Effector memory CD4-positive, alpha-beta T cell (primary cell): ENCODE measurements around the gene LYST.

Experiments used
- DNase-seq, 3 donors: peaks; one replicate each; pipeline ENCODE4 v3.0.0-alpha.2; 2020
- H3K27ac ChIP-seq: 2 replicates; pipeline ENCODE4 v1.7.0; 2013; ENCODE audit warnings: mild to moderate bottlenecking, low read length, moderate library complexity; ENCODE audit not compliant: insufficient read depth, poor library complexity, severe bottlenecking
- H3K27me3 ChIP-seq: replicated peaks from 2 replicates; pipeline ENCODE4 v1.7.0; 2013; ENCODE audit warnings: mild to moderate bottlenecking, low read length; ENCODE audit not compliant: insufficient read depth, control insufficient read depth, poor library complexity, severe bottlenecking
- H3K36me3 ChIP-seq: 2 replicates; pipeline ENCODE4 v1.7.0; 2013; ENCODE audit warnings: mild to moderate bottlenecking, low read length, moderate library complexity; ENCODE audit not compliant: control insufficient read depth, insufficient read depth
- H3K4me1 ChIP-seq: 2 replicates; pipeline ENCODE4 v1.7.0; 2013; ENCODE audit warnings: low read length, mild to moderate bottlenecking; ENCODE audit not compliant: control insufficient read depth, insufficient read depth, poor library complexity, severe bottlenecking
- H3K4me3 ChIP-seq: 2 replicates; pipeline ENCODE4 v1.7.0; 2013; ENCODE audit warnings: low read length, low read depth, mild to moderate bottlenecking; ENCODE audit not compliant: insufficient read depth, poor library complexity, severe bottlenecking
- H3K9me3 ChIP-seq: 2 replicates; pipeline ENCODE4 v1.7.0; 2013; ENCODE audit warnings: mild to moderate bottlenecking, low read length, moderate library complexity; ENCODE audit not compliant: control insufficient read depth

LYST gene

DNA sequence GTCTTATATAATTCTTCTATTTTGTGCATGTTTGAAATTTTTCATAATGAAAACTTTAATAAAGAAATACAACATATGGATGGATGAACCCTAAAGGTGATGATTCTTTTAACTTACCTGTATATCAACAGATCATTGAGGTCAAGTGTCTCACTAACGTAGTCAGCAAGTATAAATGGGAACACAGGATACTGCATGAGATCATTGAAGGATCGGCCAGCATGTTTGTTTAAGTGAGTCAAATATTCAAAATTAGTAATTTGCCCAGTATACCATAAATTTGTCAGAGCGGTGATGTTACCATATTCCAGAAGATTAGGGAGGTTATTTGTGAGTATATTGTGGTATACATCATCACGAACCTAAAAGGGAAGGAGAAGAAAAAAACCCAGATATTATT lies 146.2 kb downstream of the LYST start:
- Histone ChIP-seq H3K27ac (no peak overlapping the region), H3K27me3 (no peaks in the 10 kb centered on the region), H3K9me3 (no peaks in the 10 kb centered on the region), H3K36me3 (peaks cover 18% of the 10 kb centered on the region), H3K4me3 (no peak overlapping the region), H3K4me1 (no peaks in the 10 kb centered on the region)
- no peak for DNase-seq

DNA sequence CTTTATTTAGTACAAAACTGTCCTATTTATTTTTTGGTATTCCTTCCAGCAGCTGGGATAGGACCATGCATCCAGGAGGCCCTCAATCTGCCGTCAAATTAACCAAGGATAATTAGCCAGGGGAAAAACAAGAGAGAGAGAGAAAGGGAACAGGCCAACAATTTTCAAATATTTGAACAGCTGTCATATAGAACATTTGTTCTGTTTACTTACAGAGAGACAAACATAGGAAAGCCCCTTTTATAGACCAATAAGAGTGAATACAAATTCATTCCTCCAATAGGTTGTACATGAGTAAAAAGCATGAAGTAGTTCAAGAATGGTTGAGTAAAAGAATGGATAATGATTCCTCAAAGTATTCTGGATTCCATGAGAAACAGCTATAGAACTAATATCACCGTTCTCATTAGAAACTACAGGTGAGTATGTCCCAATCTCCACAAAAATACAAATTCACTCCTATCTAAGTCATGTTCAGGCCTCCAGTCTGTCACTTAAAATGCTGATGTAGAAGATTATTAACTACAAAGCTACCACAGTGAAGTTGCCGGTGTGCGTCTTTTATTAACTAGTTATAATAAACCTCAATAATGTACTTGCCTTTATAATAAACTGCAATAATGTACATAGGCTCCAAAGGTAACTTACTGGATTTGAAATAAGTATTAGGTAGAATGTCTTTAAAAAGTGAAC lies 152.4 kb downstream of the LYST start:
- Histone ChIP-seq H3K36me3 (no peaks in the 10 kb centered on the region), H3K27ac (no peak overlapping the region), H3K4me3 (no peak overlapping the region), H3K4me1 (no peaks in the 10 kb centered on the region), H3K9me3 (no peaks in the 10 kb centered on the region), H3K27me3 (no peaks in the 10 kb centered on the region)
- no peak for DNase-seq

DNA sequence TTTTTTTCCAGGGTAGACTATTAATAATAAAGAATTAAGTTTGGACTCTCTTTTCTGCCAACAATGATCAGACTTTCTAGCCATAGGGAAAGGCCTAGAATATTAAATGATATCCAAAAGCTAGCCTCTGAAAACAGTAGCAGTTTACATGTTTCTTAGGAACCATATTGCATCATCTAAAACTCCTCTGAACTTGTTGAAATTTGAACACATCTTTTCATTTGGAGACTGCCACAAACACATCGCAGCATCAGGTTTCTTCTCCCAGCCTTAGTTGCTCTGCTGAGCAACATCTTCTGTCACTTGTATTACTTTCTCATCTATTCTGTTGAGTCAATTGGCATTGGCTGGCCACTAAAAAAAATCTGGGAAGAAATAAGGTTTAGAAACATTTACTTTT lies 153.9 kb downstream of the LYST start:
- DNase-seq = no peak
- Histone ChIP-seq H3K4me3 (no peak overlapping the region), H3K27me3 (no peaks in the 10 kb centered on the region), H3K4me1 (no peaks in the 10 kb centered on the region), H3K9me3 (no peaks in the 10 kb centered on the region), H3K36me3 (no peaks in the 10 kb centered on the region), H3K27ac (no peak overlapping the region)

DNA sequence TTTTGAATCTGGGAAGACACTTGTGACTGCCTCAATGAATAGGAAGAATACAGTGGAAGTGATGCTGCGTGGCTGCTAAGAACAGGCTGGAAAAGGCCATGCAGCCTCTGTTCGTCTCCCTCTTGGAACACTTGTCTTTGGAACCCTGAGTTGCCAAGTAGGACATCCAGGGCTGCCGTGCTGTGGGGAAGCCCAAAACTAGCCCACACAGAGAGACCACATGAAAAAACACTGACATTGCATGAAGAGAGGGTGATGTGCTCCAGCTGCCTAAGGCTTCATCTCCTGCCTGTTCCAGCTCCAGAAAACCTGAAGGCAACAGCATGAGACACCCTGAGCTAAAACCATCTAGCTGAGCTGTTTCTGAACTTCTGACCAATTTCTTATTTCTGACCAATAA lies 156.0 kb downstream of the LYST start:
- Histone ChIP-seq H3K27ac (no peak overlapping the region), H3K4me3 (no peak overlapping the region), H3K4me1 (no peaks in the 10 kb centered on the region), H3K36me3 (no peaks in the 10 kb centered on the region), H3K27me3 (no peaks in the 10 kb centered on the region), H3K9me3 (no peaks in the 10 kb centered on the region)
- no peak for DNase-seq

DNA sequence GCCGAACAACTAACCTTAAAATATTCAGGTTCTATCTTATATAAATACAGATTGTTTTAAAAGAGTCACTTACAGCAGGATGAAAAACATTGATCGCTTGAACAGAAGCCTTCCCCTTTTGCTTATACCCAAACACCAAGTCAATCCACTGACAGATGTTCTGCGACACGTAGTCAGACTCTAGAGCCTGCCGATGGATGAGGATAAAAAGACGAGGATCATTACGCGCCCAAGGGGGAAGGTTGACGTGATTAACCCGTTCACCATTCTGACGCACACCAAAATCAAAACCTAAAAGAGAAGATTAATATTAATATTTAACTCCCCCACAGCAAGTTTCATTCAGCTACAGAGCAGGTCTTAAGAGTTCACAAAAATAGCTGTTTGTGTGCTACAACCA lies 157.7 kb downstream of the LYST start:
- H3K4me3 ChIP-seq = no peak overlapping the region
- H3K9me3 ChIP-seq = no peaks in the 10 kb centered on the region
- H3K27ac ChIP-seq = no peak overlapping the region
- no peaks in the 10 kb centered on the region for H3K36me3 ChIP-seq
- DNase-seq = no peak
- no peaks in the 10 kb centered on the region for H3K27me3 ChIP-seq
- H3K4me1 ChIP-seq = no peaks in the 10 kb centered on the region

DNA sequence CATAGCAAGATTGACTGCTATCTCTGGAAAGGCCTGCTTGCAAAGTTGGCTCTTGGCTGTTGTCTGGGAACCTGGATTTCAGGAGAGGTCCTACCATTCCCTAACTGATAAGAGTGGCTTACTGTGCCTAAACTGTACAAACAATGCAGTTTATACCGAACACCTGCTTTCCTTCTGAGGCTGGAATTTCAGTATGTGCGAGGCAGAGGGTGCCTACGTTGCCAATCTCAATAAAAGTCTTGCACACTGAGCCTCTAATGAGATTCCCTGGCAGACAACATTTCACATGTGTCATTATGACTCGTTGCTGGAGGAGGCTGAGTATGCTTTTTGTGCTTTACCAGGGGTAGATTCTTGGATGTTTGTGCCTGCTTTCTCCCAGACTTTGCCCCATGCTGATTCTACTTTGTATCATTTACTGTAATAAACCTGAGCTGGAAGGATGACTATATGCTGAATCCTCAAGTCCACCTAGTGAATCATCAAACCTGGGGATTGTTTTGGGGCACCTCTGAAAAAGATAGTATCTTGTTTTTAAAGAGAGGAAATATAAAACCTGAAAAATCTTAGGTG lies 158.2 kb downstream of the LYST start:
- Histone ChIP-seq H3K4me3 (no peak overlapping the region), H3K36me3 (no peaks in the 10 kb centered on the region), H3K4me1 (no peaks in the 10 kb centered on the region), H3K27me3 (no peaks in the 10 kb centered on the region), H3K27ac (no peak overlapping the region), H3K9me3 (no peaks in the 10 kb centered on the region)
- DNase-seq = no peak

DNA sequence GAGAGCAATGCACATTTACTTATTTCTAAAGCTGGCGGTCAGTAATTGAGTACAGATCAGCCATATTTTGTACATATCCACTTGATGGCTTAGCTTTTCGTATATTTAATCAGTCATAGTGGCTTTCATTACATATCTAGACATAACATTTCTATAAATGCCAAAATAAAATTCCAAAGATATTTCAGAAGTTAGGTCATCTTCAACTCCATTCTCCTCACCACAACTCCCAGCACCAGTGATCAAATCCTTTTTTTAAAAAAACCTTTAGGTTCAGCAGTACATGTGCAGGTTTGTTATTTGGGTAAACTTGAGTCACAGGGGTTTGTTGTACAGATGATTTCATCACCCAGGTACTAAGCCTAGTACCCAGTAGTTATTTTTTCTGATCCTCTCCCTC lies 163.2 kb downstream of the LYST start:
- peaks cover 8% of the 10 kb centered on the region for H3K36me3 ChIP-seq
- DNase-seq = no peak
- no peaks in the 10 kb centered on the region for H3K4me1 ChIP-seq
- no peak overlapping the region for H3K27ac ChIP-seq
- H3K4me3 ChIP-seq = no peak overlapping the region
- H3K27me3 ChIP-seq = no peaks in the 10 kb centered on the region
- no peaks in the 10 kb centered on the region for H3K9me3 ChIP-seq

DNA sequence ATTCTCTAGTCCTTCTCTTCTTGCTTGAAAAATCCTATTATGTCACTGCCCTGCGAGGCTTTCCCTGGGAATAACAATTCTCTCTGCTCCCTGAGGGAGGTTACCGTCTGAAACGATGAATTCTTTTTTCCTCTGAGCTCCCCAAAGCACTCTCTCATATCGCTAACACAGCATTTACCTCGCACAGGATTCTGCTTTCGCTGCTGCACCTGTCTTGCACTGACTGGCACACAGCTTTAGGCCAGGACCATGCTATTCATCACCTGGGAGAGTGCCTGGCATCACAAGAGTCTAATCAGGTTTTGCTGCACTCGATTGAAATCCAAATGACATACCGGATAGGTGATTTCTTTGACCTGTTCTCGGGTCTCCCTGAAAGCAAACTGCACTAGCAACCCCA lies 164.3 kb downstream of the LYST start:
- Histone ChIP-seq H3K36me3 (peaks cover 8% of the 10 kb centered on the region), H3K27me3 (no peaks in the 10 kb centered on the region), H3K9me3 (no peaks in the 10 kb centered on the region), H3K4me3 (no peak overlapping the region), H3K27ac (no peak overlapping the region), H3K4me1 (no peaks in the 10 kb centered on the region)
- DNase-seq = no peak

DNA sequence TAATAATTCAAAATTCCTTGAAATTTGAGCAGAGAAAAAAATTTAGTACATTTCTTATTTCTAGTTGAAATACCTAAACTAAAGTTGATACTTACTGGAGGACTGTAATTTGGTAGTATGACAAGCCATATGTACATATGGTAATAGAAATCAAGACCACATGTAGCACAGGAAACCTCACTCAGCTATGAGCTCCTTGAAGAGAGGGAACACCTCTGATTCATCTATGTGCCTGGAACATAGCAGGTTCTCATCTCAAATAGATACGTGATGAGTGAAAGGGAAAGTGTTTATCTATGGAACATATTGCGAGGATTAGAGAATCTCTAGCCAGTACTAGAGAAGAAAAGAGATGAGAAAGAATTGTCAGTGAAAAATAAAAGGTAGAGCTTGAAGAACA lies 169.2 kb downstream of the LYST start:
- H3K27me3 ChIP-seq = no peaks in the 10 kb centered on the region
- no peak overlapping the region for H3K27ac ChIP-seq
- no peaks in the 10 kb centered on the region for H3K4me1 ChIP-seq
- no peak for DNase-seq
- H3K36me3 ChIP-seq = peaks cover 9% of the 10 kb centered on the region
- no peaks in the 10 kb centered on the region for H3K9me3 ChIP-seq
- no peak overlapping the region for H3K4me3 ChIP-seq

DNA sequence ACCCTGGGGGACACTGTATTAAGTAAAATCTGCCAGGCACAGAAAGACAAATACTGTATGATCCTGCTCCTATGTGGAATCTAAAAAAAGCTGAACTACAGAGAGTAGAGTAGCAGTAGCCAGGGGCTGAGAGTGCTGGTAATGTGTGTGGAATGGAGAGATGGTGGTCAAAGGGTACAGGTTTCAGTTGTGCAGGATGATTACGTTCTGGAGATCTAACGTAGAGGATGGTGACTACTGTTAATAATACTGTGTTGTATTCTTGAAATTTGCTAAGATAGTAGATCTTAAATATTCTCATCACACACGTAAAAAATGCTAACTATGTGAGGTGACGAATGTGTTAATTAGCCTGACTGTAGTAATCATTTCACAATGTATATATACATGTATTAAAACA lies 177.3 kb downstream of the LYST start:
- H3K4me3 ChIP-seq = no peak overlapping the region
- no peak overlapping the region for H3K27ac ChIP-seq
- H3K4me1 ChIP-seq = no peaks in the 10 kb centered on the region
- DNase-seq = no peak
- H3K36me3 ChIP-seq = peaks cover 4% of the 10 kb centered on the region
- no peaks in the 10 kb centered on the region for H3K27me3 ChIP-seq
- no peaks in the 10 kb centered on the region for H3K9me3 ChIP-seq
